Activated naive CD8-positive, alpha-beta T cell treated with anti-CD3 and anti-CD28 coated beads for 36 hours (primary cell): ENCODE data around the gene SERPINB6. TPM values are rescaled to one million over a fixed set of nuclear protein-coding genes. Genes with fewer than 3 reads are reported as not detected.
"Not testable (repeated sequence)": the region's sequence is repeated elsewhere in the genome, so short reads cannot be mapped to it uniquely, and the experiment has no call there.

Source experiments
- DNase-seq: peaks from one replicate; pipeline ENCODE4 v3.0.0; 2021
- H3K27ac Mint-ChIP-seq: one replicate; pipeline ENCODE4 v1.8.0; 2022; ENCODE audit warnings: mild to moderate bottlenecking, moderate library complexity, mixed read lengths
- H3K27me3 Mint-ChIP-seq: one replicate; pipeline ENCODE4 v1.8.0; 2022; ENCODE audit warnings: mild to moderate bottlenecking, mixed read lengths
- H3K36me3 Mint-ChIP-seq: one replicate; pipeline ENCODE4 v1.8.0; 2021; ENCODE audit warnings: mild to moderate bottlenecking, mixed read lengths
- H3K4me1 Mint-ChIP-seq: one replicate; pipeline ENCODE4 v1.8.0; 2021; ENCODE audit warnings: mixed read lengths
- H3K4me3 Mint-ChIP-seq: one replicate; pipeline ENCODE4 v1.8.0; 2022; ENCODE audit warnings: mild to moderate bottlenecking, moderate library complexity, mixed read lengths
- H3K9me3 Mint-ChIP-seq: one replicate; pipeline ENCODE4 v1.8.0; 2022; ENCODE audit warnings: mixed read lengths
- total RNA-seq, 2 experiments: library from RNA; stranded (reverse); gene quantifications; one replicate each; pipeline ENCODE4 v1.2.3, GENCODE V29; 2021

SERPINB6 gene
- total RNA-seq, 2 experiments from 2014 or later = 54.9 to 56.0 TPM

DNA sequence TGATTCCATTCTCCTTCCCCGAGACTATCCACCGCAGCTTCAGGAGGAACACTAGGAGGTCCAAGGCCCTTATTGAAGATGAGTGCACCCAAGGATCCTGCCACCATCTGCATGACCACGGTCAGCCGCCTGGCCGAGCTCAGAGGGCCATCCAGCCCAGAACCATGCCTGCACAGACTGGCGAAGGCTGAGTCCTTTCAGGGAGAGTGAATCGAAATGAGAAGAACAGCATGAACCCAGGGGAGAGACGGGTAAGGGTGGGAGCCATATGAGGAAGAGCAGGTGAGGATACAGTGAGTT, 26.3 kb downstream of the SERPINB6 start:
- Mint-ChIP-seq H3K4me1 (peaks cover 35% of the 10 kb centered on the region), H3K9me3 (peaks cover 5% of the 10 kb centered on the region), H3K36me3 (peaks cover 18% of the 10 kb centered on the region), H3K27me3 (peaks cover 3% of the 10 kb centered on the region), H3K4me3 (no peak overlapping the region), H3K27ac (no peak overlapping the region)
- no peak for DNase-seq

DNA sequence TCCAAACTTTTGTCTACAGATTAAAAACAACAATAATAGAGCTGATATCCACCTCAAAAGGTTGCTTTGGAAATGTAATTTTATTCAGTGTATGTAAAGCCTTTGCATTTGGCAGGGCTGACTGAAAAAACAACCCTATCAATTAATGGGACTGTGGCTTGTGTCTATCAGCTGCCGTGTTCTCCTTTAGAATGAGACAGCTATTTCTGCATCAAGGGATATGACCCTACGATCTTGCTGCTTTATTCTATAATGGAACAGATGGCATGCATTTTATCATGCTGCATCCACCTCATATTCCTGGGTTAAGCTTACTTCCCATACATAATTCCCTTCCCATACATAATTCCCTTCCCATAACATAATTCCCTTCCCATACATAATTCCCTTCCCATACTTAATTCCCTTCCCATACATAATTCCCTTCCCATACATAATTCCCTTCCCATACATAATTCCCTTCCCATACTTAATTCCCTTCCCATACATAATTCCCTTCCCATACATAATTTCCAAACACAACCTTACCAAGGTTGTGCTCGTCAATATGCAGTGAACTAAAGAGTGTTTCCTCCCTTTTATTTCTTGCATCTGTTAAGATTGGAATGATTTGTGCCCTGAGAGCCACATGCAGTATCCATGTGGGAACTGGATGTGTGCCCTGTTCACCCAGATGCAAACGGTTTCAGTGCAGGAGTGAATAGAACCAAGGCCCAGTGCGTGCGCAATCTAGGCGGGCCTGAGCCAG, 26.8 kb downstream of the SERPINB6 start:
- H3K36me3 Mint-ChIP-seq = peaks cover 22% of the 10 kb centered on the region
- DNase-seq = no peak
- no peak overlapping the region for H3K27ac Mint-ChIP-seq
- no peak overlapping the region for H3K4me3 Mint-ChIP-seq
- H3K27me3 Mint-ChIP-seq = peaks cover 4% of the 10 kb centered on the region
- H3K4me1 Mint-ChIP-seq = peaks cover 39% of the 10 kb centered on the region
- peaks cover 7% of the 10 kb centered on the region for H3K9me3 Mint-ChIP-seq

DNA sequence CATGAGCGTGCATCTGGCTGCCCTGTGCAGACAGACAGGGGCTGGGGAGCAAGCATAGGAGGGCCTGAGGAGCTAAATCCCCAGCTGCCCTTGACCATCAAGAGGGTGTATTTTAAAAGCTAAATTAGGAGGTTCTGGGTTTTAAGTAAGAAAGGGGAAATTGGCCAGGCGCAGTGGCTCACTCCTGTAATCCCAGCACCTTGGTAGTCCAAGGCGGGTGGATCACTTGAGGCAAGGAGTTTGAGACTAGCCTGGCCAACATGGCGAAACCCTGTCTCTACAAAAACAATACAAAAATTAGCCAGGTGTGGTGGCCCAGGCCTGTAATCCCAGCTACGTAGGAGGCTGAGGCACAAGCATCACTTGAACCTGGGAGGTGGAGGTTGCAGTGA, 27.8 kb downstream of the SERPINB6 start:
- peak overlapping the region; percentile 62 for H3K4me3 Mint-ChIP-seq
- H3K36me3 Mint-ChIP-seq = peaks cover 24% of the 10 kb centered on the region
- peaks cover 41% of the 10 kb centered on the region for H3K4me1 Mint-ChIP-seq
- peak overlapping the region; percentile 72 for H3K27ac Mint-ChIP-seq
- no peak for DNase-seq
- peaks cover 4% of the 10 kb centered on the region for H3K27me3 Mint-ChIP-seq
- peaks cover 11% of the 10 kb centered on the region for H3K9me3 Mint-ChIP-seq

DNA sequence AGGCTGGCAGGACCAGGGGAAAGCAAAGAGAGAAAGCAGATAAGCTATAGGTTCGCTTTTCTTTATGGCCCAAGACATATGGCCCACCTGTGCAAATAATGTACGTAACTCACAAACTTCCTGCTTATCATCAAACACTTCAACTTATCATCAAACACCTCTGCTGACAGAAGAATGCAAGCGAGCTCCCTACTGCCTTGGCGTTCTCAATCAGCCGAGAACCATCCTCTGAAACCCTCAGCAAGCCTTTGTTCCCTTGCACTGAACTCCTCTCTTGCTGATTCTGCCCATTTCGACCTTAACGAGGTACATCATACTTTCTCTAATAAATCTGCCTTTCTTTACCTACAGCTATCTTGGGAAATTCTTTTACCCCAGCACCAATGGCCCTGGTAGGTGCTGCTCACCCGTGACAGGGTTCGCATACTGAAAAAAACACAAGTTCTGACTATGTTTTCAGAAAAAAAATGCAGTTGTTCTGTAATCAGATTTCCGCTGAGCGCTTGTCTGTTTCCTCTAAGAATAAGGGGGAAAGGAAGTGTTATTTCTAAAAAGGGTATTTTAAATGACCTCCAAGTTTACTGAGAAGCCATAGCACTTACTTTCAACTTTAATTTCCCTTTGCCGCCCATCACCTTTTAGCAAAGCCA, 28.3 kb downstream of the SERPINB6 start:
- Mint-ChIP-seq H3K4me3 (peak overlapping the region; percentile 62), H3K27ac (peak overlapping the region; percentile 72), H3K27me3 (peaks cover 4% of the 10 kb centered on the region), H3K36me3 (peaks cover 27% of the 10 kb centered on the region), H3K9me3 (peaks cover 15% of the 10 kb centered on the region), H3K4me1 (peaks cover 45% of the 10 kb centered on the region)
- DNase-seq = no peak

DNA sequence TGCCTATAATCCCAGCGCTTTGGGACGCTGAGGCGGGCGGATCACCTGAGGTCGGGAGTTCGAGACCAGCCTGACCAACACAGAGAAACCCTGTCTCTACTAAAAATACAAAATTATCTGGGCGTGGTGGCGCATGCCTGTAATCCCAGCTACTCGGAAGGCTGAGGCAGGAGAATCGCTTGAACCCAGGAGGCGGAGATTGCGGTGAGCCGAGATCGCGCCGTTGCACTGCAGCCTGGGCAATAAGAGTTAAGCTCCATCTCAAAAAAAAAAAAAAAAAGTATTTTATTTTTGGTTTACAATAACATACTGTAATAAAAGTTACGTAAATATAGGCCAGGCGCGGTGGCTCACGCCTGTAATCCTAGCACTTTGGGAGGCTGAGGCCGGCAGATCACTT, 29.3 kb downstream of the SERPINB6 start:
- Mint-ChIP-seq H3K4me1 (peaks cover 50% of the 10 kb centered on the region), H3K9me3 (peaks cover 15% of the 10 kb centered on the region), H3K36me3 (peaks cover 30% of the 10 kb centered on the region)
- not testable (repeated sequence) for H3K27ac Mint-ChIP-seq, DNase-seq, H3K4me3 Mint-ChIP-seq, H3K27me3 Mint-ChIP-seq

DNA sequence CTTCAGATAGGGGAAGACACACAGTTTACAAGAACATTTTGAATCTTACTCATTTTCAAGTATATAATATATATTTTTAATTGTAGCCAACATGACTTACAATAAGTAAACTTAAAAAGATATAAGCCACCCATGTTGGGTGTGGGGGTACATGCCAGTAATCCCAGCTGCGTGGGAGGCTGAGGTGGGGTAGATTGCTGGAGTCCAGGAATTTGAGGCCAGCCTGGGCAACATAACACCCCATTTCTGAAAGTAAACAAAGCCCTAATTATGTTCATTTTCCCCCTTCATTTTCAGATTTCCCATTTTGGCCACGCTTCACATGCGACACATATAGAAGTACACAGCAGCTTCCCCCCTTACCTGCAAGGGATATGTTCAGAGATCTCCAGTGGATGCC, 30.5 kb downstream of the SERPINB6 start:
- H3K36me3 Mint-ChIP-seq = peaks cover 37% of the 10 kb centered on the region
- H3K4me1 Mint-ChIP-seq = peaks cover 60% of the 10 kb centered on the region
- peaks cover 4% of the 10 kb centered on the region for H3K27me3 Mint-ChIP-seq

DNA sequence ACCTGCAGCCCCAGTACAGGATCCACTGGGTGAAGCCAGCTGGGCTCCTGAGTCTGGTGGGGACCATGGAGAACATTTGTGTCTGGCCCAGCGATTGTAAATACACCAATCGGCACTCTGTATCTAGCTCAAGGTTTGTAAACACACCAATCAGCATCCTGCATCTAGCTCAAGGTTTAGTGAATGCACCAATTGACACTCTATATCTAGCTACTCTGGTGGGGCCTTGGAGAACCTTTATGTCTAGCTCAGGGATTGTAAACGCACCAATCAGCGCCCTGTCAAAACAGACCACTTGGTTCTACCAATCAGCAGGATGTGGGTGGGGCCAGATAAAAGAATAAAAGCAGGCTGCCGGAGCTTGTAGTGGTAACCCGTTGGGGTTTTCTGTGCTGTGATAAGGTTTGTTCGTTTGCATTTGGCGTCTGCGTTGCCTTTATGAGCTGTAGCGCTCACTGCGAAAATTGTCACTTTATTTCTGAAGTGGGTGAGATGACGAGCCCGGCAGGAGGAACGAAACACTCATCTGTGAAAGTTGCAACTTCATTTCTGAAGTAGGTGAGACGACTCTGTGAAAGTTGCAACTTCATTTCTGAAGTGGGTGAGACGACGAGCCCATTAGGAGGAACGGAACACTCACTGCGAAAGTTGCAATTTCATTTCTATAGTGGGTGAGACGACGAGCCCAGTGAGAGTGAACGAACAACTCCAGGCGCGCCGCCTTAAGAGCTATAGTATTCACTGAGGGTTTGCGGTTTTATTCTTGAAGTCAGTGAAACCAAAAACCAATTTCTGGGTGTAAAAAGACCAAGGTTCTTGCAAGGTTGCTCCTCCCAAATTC, 31.1 kb downstream of the SERPINB6 start:
- peak; percentile 83 for DNase-seq
- H3K9me3 Mint-ChIP-seq = peaks cover 22% of the 10 kb centered on the region
- peaks cover 37% of the 10 kb centered on the region for H3K36me3 Mint-ChIP-seq
- H3K4me1 Mint-ChIP-seq = peaks cover 60% of the 10 kb centered on the region
- peaks cover 4% of the 10 kb centered on the region for H3K27me3 Mint-ChIP-seq
- H3K4me3 Mint-ChIP-seq = peak overlapping the region; percentile 54
- peak overlapping the region; percentile 92 for H3K27ac Mint-ChIP-seq

More for the DNA sequence above, 30.5 kb downstream of the SERPINB6 start:
- H3K9me3 Mint-ChIP-seq = peaks cover 22% of the 10 kb centered on the region
- H3K27ac Mint-ChIP-seq = peak overlapping the region; percentile 92
- DNase-seq = no peak
- no peak overlapping the region for H3K4me3 Mint-ChIP-seq

DNA sequence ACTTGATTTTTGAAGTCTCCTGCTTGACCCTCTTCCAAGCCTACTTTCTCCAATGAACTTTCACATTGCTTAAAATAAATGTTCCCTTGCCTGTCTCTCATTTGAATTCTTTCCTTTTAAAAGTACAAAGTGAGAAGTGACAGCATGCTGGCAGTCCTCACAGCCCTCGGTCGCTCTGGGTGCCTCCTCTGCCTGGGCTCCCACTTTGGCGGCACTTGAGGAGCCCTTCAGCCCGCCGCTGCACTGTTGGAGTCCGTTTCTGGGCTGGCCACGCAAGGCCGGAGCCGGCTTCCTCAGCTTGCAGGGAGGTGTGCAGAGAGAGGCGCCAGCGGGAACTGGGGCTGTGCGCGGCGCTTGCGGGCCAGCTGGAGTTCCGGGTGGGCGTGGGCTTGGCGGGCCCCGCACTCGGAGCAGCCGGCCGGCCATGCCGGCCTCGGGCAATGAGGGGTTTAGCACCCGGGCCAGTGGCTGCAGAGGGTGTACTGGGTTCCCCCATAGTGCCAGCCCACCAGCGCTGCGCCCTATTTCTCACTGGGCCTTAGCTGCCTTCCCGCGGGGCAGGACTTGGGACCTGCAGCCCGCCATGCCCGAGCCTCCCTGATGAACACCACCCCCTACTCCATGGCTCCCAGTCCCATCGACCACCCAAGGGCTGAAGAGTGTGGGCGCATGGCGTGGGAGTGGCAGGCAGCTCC, 31.9 kb downstream of the SERPINB6 start:
- H3K27ac Mint-ChIP-seq = peak overlapping the region; percentile 92
- H3K9me3 Mint-ChIP-seq = peaks cover 22% of the 10 kb centered on the region
- peaks cover 37% of the 10 kb centered on the region for H3K36me3 Mint-ChIP-seq
- H3K4me1 Mint-ChIP-seq = peaks cover 60% of the 10 kb centered on the region
- no peak overlapping the region for H3K4me3 Mint-ChIP-seq
- peaks cover 4% of the 10 kb centered on the region for H3K27me3 Mint-ChIP-seq
- no peak for DNase-seq

DNA sequence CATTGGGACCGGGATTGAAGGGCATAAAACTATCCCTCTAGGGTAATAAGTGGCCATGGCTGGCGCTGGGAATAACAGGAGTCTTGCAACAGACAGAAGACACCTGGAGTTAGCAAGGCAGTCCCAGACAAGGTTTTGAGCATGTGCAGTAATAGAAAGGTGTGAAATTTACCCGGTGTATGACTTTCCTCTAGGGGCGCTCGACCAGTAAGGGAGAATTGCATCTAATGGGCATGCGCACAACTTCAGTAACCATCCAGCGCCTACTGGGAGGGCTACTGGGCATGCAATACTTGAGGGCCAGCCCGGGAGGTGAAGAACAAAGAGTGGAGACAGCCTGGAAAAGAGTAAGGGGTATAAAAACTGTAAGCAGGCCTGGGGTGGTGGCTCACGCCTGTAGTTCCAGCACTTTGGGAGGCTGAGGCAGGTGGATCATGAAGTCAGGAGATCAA, 32.7 kb downstream of the SERPINB6 start:
- peak overlapping the region; percentile 78 for H3K27ac Mint-ChIP-seq
- H3K9me3 Mint-ChIP-seq = peaks cover 22% of the 10 kb centered on the region
- H3K4me3 Mint-ChIP-seq = no peak overlapping the region
- no peak for DNase-seq
- H3K4me1 Mint-ChIP-seq = peaks cover 55% of the 10 kb centered on the region
- peaks cover 37% of the 10 kb centered on the region for H3K36me3 Mint-ChIP-seq
- H3K27me3 Mint-ChIP-seq = peaks cover 4% of the 10 kb centered on the region

DNA sequence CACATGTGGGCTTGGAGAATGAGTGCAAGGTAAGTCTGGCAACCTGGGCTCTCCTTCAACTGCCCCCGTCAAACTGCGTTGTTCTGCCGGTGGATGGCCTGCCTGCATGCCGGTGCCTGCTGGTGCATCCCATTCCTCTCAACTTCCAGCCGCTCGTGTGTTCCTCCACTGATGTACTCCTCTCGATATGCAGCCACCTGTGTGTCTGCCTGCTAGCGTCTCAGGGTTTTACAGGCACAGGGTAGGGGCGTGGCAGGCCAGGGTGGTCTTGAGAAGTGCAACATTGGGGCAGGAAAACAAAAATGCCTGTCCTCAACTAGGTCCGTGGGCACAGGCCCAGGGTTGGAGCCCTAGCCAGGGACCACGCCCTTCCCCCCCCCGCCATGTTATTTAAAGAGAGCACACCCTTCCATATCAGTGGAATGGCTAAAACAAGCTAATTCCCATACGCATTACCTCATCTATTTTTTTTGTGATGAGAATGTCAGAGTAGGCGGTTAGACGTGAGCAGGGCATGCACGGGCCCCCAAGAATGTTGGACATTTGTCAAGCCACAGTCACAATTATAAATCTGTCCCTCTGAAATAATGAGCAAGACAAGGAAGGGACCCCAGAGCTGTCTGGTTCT, 33.2 kb downstream of the SERPINB6 start:
- Mint-ChIP-seq H3K4me1 (peaks cover 50% of the 10 kb centered on the region), H3K27me3 (peaks cover 4% of the 10 kb centered on the region), H3K27ac (peak overlapping the region; percentile 94), H3K36me3 (peaks cover 37% of the 10 kb centered on the region), H3K4me3 (no peak overlapping the region), H3K9me3 (peaks cover 22% of the 10 kb centered on the region)
- DNase-seq = no peak

DNA sequence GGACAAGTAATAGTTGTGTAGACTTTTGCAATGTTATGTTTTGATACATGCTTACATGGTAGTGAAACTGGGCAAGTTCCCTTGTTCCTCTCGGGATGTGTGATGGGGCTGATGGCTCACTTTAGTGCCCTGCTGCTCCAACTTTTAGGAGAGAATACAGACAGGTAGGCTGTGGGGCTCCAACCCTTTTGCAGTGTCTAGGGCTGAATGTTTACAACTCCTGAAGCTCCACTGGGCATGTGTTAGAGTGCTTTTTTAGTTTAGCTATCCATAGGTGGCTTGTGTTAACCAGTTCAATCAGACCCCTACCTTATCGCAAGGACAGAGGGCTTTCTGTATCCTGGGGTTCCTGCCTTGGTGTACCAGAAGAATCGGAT, 33.8 kb downstream of the SERPINB6 start:
- Mint-ChIP-seq H3K27me3 (peaks cover 4% of the 10 kb centered on the region), H3K4me1 (peaks cover 45% of the 10 kb centered on the region), H3K4me3 (peak overlapping the region; percentile 25), H3K36me3 (peaks cover 37% of the 10 kb centered on the region), H3K27ac (peak overlapping the region; percentile 94), H3K9me3 (peaks cover 22% of the 10 kb centered on the region)
- no peak for DNase-seq

DNA sequence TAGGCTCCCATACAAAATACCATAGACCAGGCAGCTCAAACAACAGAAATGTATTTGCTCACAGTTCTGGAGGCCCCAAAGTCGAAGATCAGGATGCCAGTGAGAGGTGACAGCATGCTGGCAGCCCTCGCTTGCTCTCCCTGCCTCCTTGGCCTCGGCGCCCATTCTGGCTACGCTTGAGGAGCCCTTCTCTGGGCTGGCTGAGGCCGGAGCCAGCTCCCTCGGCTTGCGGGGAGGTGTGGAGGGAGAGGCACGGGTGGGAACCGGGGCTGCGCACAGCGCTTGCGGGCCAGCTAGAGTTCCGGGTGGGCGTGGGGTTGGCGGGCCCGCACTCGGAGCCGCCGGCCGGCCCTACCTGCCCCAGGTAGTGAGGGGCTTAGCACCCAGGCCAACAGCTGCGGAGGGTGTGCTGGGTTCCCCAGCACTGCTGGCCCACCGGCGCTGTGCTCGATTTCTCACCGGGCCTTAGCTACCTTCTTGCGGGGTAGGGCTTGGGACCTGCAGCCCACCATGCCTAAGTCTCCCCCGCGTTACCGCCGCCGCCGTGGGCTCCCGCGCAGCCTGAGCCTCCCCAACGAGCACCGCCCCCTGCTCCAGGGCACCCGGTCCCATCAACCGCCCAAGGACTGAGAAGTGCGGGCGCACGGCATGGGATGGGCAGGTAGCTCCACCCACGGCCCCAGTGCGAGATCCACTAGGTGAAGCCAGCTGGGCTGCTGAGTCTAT, 35.6 kb downstream of the SERPINB6 start:
- Mint-ChIP-seq H3K27ac (no peak overlapping the region), H3K4me3 (no peak overlapping the region), H3K9me3 (peaks cover 17% of the 10 kb centered on the region), H3K4me1 (peaks cover 44% of the 10 kb centered on the region), H3K36me3 (peaks cover 29% of the 10 kb centered on the region), H3K27me3 (peaks cover 4% of the 10 kb centered on the region)
- DNase-seq = no peak

DNA sequence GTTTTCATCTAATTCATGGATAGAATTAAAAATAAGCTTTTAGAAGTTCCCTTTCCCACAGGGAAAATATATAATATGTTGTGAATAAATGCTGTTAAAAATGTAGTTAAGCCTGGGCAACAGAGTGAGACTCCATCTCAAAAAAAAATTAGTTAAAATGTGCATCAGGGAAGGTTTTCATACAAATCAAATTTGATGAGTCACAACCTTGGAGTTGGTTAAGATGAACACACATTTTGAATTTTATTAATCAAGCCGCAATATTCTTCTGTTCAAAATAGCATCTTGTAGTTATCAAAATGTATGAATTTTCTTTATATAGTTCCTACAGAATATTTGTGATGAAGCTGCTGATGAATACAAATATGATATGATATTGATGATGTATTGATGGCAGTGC, 37.3 kb downstream of the SERPINB6 start:
- Mint-ChIP-seq H3K9me3 (peaks cover 14% of the 10 kb centered on the region), H3K4me1 (peaks cover 36% of the 10 kb centered on the region), H3K36me3 (peaks cover 21% of the 10 kb centered on the region), H3K4me3 (no peak overlapping the region), H3K27me3 (no peaks in the 10 kb centered on the region), H3K27ac (no peak overlapping the region)
- no peak for DNase-seq

DNA sequence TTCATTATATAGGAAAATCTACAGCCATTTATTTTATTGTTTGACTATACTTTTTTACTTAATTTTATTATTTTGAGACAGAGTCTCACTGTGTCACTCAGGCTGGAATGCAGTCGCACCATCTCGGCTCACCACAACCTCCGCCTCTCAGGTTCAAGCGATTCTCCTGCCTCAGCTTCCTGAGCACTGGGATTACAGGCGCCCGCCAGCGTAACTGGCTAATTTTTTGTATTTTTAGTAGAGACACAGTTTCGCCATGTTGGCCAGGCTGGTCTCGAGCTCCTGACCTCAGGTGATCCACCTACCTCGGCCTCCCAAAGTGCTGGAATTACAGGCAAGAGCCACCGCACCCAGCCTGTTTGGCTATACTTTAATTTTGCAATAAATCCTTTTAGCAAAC, 38.5 kb downstream of the SERPINB6 start:
- Mint-ChIP-seq H3K36me3 (peaks cover 12% of the 10 kb centered on the region), H3K4me1 (peaks cover 29% of the 10 kb centered on the region)
- H3K27me3 Mint-ChIP-seq, DNase-seq, H3K4me3 Mint-ChIP-seq, H3K27ac Mint-ChIP-seq, H3K9me3 Mint-ChIP-seq: not testable (repeated sequence)
